Limb (tissue), 2 donors: ENCODE data around the gene ACAT2.
"Not testable (repeated sequence)": the region's sequence is repeated elsewhere in the genome, so short reads cannot be mapped to it uniquely, and the experiment has no call there.

ENCODE experiments used
- DNase-seq, 2 donors: peaks; one replicate each; pipeline ENCODE4 v3.0.0-alpha.2; 2016; ENCODE audit errors: extremely low spot score in 2 of 2

The ACAT2 gene

GRCh38 chr6:159769470-159769869 lies 7.6 kb downstream of the ACAT2 start:
- no peak for DNase-seq

- DNase-seq = no peak
Observed at GRCh38 chr6:159772196-159772595, 10.4 kb downstream of the ACAT2 start.

GRCh38 chr6:159777240-159777904 lies 15.5 kb downstream of the ACAT2 start:
- no peak for DNase-seq

GRCh38 chr6:159778131-159778530 lies 16.3 kb downstream of the ACAT2 start:
- DNase-seq = no peak

- DNase-seq = no peak
Observed at GRCh38 chr6:159778542-159779103, 16.8 kb downstream of the ACAT2 start.

GRCh38 chr6:159788276-159788675 lies 26.4 kb downstream of the ACAT2 start:
- DNase-seq = no peak

GRCh38 chr6:159788753-159789376 lies 27.0 kb downstream of the ACAT2 start:
- no peak for DNase-seq

- peak; percentile 99 to 100 for DNase-seq
Observed at GRCh38 chr6:159789377-159790148, 27.7 kb downstream of the ACAT2 start, which contains the start of gene TCP1. TSS of gene TCP1 (minus strand) at chr6:159789602. CDS start at chr6:159789468, 134 bp downstream.

GRCh38 chr6:159790149-159790955 lies 28.5 kb downstream of the ACAT2 start, which contains the start of gene MRPL18:
TSS of gene MRPL18 (plus strand) at chr6:159790467. CDS start at chr6:159790588, 121 bp downstream.
- DNase-seq = peak; percentile 93 to 97

GRCh38 chr6:159790956-159791598 lies 29.2 kb downstream of the ACAT2 start:
- peak in 1 of 2 donors; percentile 27 for DNase-seq

GRCh38 chr6:159794976-159795375 lies 33.1 kb downstream of the ACAT2 start:
- DNase-seq = not testable (repeated sequence)

- no peak for DNase-seq
Observed at GRCh38 chr6:159797554-159797953, 35.7 kb downstream of the ACAT2 start.

GRCh38 chr6:159800141-159800865 lies 38.5 kb downstream of the ACAT2 start, which contains the start of gene PNLDC1:
TSS of gene PNLDC1 (plus strand) at chr6:159800276. CDS start at chr6:159800308, 32 bp downstream.
- DNase-seq = no peak

GRCh38 chr6:159801935-159802334 lies 40.1 kb downstream of the ACAT2 start:
- no peak for DNase-seq

- no peak for DNase-seq
Observed at GRCh38 chr6:159804504-159804903, 42.7 kb downstream of the ACAT2 start.

GRCh38 chr6:159805440-159806020 lies 43.7 kb downstream of the ACAT2 start:
- no peak for DNase-seq

GRCh38 chr6:159806021-159806458 lies 44.2 kb downstream of the ACAT2 start:
- DNase-seq = no peak

GRCh38 chr6:159807150-159807858 lies 45.5 kb downstream of the ACAT2 start:
- DNase-seq = no peak

GRCh38 chr6:159808647-159809046 lies 46.8 kb downstream of the ACAT2 start:
- no peak for DNase-seq
